GM12801 (cell line): ENCODE data around the gene CAD.

Source experiments
- CTCF ChIP-seq: IDR thresholded peaks from one replicate; pipeline ENCODE4 v1.5.1; 2011; ENCODE audit warnings: control low read depth; ENCODE audit not compliant: insufficient read length; ENCODE audit errors: extremely low read depth

CAD gene

GRCh38 chr2:27204566-27204965 lies 12.6 kb upstream of the CAD start:
- TF ChIP-seq CTCF: no peak

GRCh38 chr2:27205206-27205605 lies 12.0 kb upstream of the CAD start:
- TF ChIP-seq CTCF: no peak

GRCh38 chr2:27206346-27206745 lies 10.8 kb upstream of the CAD start:
- no peak for TF ChIP-seq CTCF

- no peak for TF ChIP-seq CTCF
These were observed 8.6 kb upstream of the CAD start for GRCh38 chr2:27208486-27209050.

- no peak for TF ChIP-seq CTCF
These were observed 7.4 kb upstream of the CAD start for GRCh38 chr2:27209621-27210401.

- no peak for TF ChIP-seq CTCF
These were observed 5.8 kb upstream of the CAD start for GRCh38 chr2:27211241-27211942.

- TF ChIP-seq CTCF: no peak
These were observed 5.1 kb upstream of the CAD start, which contains the start of the genes ATRAID and SLC5A6 for GRCh38 chr2:27211943-27212625. ATRAID (plus strand) TSS chr2:27212041; CDS start chr2:27212369, 328 bp downstream. SLC5A6 (minus strand) TSS chr2:27212268; CDS start chr2:27207650, 4,618 bp downstream.
